ENCODE results near the gene SNX33.
A peak's percentile ranks its signal among the peaks of the same experiment; 100 is the strongest.

GRCh38 chr15:75685195-75685594 lies 37.5 kb downstream of the SNX33 start:
- TF ChIP-seq, protein P1, sequence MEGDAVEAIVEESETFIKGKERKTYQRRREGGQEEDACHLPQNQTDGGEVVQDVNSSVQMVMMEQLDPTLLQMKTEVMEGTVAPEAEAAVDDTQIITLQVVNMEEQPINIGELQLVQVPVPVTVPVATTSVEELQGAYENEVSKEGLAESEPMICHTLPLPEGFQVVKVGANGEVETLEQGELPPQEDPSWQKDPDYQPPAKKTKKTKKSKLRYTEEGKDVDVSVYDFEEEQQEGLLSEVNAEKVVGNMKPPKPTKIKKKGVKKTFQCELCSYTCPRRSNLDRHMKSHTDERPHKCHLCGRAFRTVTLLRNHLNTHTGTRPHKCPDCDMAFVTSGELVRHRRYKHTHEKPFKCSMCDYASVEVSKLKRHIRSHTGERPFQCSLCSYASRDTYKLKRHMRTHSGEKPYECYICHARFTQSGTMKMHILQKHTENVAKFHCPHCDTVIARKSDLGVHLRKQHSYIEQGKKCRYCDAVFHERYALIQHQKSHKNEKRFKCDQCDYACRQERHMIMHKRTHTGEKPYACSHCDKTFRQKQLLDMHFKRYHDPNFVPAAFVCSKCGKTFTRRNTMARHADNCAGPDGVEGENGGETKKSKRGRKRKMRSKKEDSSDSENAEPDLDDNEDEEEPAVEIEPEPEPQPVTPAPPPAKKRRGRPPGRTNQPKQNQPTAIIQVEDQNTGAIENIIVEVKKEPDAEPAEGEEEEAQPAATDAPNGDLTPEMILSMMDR (IDR thresholded peaks at IDR 0.05; ENCODE audit: borderline replicate concordance, extremely low read depth, low read length, poor library complexity, severe bottlenecking): peak; percentile 11
- no peak for TF ChIP-seq EZH2 (IDR thresholded peaks at IDR 0.05; ENCODE audit: borderline replicate concordance, low read depth, low read length, severe bottlenecking)
